Testis (tissue), 3 donors: ENCODE results near the gene EFHD1. TPM values are rescaled to one million over a fixed set of nuclear protein-coding genes. Genes with fewer than 3 reads are reported as not detected.

ENCODE experiments used
- DNase-seq: peaks from one replicate; pipeline ENCODE4 v3.0.0-alpha.2; 2019
- H3K27ac ChIP-seq, 2 donors: fragments of 200-600 bp; sonication (generic); one replicate each; pipeline ENCODE4 v1.5.1; 2019
- H3K27me3 ChIP-seq: fragments of 200-600 bp; sonication (generic); one replicate; pipeline ENCODE4 v1.5.1; 2019
- H3K36me3 ChIP-seq: fragments of 200-600 bp; sonication (generic); one replicate; pipeline ENCODE4 v1.5.1; 2017; ENCODE audit warnings: low read depth; ENCODE audit errors: missing control alignments
- H3K4me1 ChIP-seq: fragments of 200-600 bp; sonication (generic); one replicate; pipeline ENCODE4 v1.5.1; 2019
- H3K4me3 ChIP-seq, 2 donors: fragments of 200-600 bp; sonication (generic); one replicate each; pipeline ENCODE4 v1.5.1; 2017 to 2019
- H3K9me3 ChIP-seq: fragments of 200-600 bp; sonication (generic); one replicate; pipeline ENCODE4 v1.5.1; 2017
- POLR2A ChIP-seq: fragments of 450-650 bp; IDR thresholded peaks from one replicate; pipeline ENCODE4 v1.6.1; 2017; ENCODE audit warnings: antibody characterized with exemption, mild to moderate bottlenecking, moderate library complexity
- WGBS, 2 donors: methylation state at CpG; one replicate each; pipeline ENCODE4 v1.1.5; 2018; 5-methylcytosine and 5-hydroxymethylcytosine counted together
- intact Hi-C: fragments of 100-400 bp; cut with DNase I; formaldehyde crosslinking; loops from one replicate; pipeline ENCODE4 v1.15.1; 2023; ENCODE audit warnings: low total_unique reads
- polyA plus RNA-seq: library from polyadenylated mRNA; stranded (reverse); fragments of 350-450 nt; fragmentation: Illumina TruSeq; extraction: RNeasy Lipid Tissue Mini Kit (QIAGEN cat#74804); gene quantifications from one replicate; pipeline ENCODE4 v1.2.3, GENCODE V29; 2014; ENCODE audit warnings: low read depth, low replicate concordance; ENCODE audit not compliant: insufficient read depth
- total RNA-seq, 2 donors: library from RNA; depleted of rRNA; stranded (reverse); fragments of >200 nt; gene quantifications; one replicate each; pipeline ENCODE4 v1.2.3, GENCODE V29; 2016
- TF ChIP-seq, protein P1 (sequence below), 3 experiments: fragments of 450-650 bp in 2 of 3; fragments of 200-600 bp in 1 of 3; sonication (generic) in 1 of 3; IDR thresholded peaks; one replicate each; pipeline ENCODE4 v1.5.1; 2016 to 2019; ENCODE audit warnings: antibody characterized with exemption in 3 of 3, mild to moderate bottlenecking in 2 of 3, moderate library complexity in 1 of 3

EFHD1 gene
- total and polyA plus RNA-seq, 3 donors from 2014 or later: 16.5 to 51.5 (median 22.9) TPM

DNA sequence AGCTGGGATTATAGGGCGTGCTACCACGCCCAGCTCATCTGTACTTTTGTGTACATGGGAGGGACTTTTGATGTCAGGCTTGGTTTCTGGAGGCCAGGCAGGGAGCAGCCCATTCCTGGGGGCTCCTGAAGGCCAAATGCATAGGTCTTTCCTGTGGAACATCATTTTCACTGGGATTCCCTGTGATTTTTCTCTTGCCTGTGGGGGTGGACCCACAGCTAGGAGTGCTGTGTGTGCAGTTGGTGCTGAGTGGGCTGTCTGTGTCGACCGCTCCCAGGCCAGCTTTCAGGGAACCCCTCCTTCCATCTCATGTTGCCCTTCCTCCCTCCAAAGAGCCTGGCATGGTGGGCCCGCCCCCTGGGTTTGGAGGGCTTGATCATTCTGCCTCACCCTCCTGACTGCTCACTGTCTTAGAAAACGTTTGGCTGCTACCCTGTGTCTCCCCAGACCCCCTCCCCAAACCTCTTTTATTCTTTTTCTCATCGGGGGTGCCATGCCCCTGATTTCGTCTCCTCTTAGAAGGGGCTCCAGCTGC lies 10.5 kb downstream of the EFHD1 start:
- H3K36me3 ChIP-seq: no peaks in the 10 kb centered on the region
- DNase-seq: no peak
- H3K9me3 ChIP-seq: no peaks in the 10 kb centered on the region
- no peaks in the 10 kb centered on the region for H3K27me3 ChIP-seq
- no peak for TF ChIP-seq POLR2A
- TF ChIP-seq, protein P1, sequence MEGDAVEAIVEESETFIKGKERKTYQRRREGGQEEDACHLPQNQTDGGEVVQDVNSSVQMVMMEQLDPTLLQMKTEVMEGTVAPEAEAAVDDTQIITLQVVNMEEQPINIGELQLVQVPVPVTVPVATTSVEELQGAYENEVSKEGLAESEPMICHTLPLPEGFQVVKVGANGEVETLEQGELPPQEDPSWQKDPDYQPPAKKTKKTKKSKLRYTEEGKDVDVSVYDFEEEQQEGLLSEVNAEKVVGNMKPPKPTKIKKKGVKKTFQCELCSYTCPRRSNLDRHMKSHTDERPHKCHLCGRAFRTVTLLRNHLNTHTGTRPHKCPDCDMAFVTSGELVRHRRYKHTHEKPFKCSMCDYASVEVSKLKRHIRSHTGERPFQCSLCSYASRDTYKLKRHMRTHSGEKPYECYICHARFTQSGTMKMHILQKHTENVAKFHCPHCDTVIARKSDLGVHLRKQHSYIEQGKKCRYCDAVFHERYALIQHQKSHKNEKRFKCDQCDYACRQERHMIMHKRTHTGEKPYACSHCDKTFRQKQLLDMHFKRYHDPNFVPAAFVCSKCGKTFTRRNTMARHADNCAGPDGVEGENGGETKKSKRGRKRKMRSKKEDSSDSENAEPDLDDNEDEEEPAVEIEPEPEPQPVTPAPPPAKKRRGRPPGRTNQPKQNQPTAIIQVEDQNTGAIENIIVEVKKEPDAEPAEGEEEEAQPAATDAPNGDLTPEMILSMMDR (IDR thresholded peaks at IDR 0.05): no peak
- H3K27ac ChIP-seq: no peak overlapping the region
- WGBS, 2 donors: 89 to 95% methylated on average over 8 of the region's 8 CpGs
- intact Hi-C loops: no loop called here
- no peak overlapping the region for H3K4me3 ChIP-seq
- H3K4me1 ChIP-seq: no peaks in the 10 kb centered on the region

DNA sequence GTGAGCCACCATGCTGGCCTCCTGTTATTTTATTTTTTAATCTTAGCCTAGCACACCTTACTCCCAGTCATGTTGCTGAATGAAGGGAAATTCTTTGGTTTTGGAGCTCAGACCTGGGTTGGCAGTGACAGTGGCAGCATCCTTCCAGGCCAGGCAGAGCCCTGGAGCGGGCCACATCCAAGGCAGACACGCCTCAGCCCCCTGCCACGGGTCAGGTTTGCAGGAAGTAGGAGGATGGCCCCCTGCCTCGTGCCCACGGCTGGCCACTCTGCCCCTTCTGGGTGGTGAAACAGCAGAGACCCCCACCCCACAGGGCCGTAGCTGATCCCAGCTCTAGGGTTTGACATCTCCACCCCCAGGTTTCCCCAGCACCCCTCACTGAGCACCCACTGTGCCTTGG lies 11.7 kb downstream of the EFHD1 start:
- Histone ChIP-seq H3K4me3 (no peak overlapping the region), H3K4me1 (no peaks in the 10 kb centered on the region), H3K27ac (no peak overlapping the region), H3K27me3 (no peaks in the 10 kb centered on the region), H3K9me3 (no peaks in the 10 kb centered on the region), H3K36me3 (no peaks in the 10 kb centered on the region)
- 89% methylated on average over 5 to 6 of the region's 6 CpGs for WGBS, 2 donors
- TF ChIP-seq POLR2A: no peak
- TF ChIP-seq, protein P1 (IDR thresholded peaks at IDR 0.05): no peak
- intact Hi-C loops: no loop called here
- DNase-seq: no peak

DNA sequence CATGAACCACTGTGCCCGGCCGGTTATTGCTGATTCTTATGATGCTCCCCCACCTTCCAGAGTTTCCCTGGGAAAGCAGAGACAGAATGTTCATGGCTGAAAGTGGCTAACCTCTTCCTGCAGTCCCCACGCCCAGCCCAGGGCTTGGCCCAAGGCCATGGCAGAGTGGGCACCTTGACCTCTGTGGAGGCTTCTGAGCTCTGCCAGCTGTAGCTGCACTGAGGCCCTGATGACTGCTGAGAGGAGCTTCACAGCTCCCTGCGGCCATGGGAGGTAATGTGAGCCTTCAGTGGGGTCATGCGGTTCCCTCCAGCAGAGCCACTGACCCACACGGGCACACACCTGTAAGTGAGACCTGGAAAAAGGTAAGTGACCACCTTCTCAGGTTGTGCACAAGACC lies 13.3 kb downstream of the EFHD1 start:
- H3K36me3 ChIP-seq: no peaks in the 10 kb centered on the region
- H3K27me3 ChIP-seq: no peaks in the 10 kb centered on the region
- intact Hi-C loops: no loop called here
- WGBS, 2 donors: 73 to 81% methylated on average over 6 of the region's 6 CpGs
- H3K4me3 ChIP-seq: no peak overlapping the region
- H3K4me1 ChIP-seq: no peaks in the 10 kb centered on the region
- no peak for DNase-seq
- H3K9me3 ChIP-seq: no peaks in the 10 kb centered on the region
- no peak for TF ChIP-seq POLR2A
- TF ChIP-seq, protein P1 (IDR thresholded peaks at IDR 0.05): no peak
- H3K27ac ChIP-seq: no peak overlapping the region

DNA sequence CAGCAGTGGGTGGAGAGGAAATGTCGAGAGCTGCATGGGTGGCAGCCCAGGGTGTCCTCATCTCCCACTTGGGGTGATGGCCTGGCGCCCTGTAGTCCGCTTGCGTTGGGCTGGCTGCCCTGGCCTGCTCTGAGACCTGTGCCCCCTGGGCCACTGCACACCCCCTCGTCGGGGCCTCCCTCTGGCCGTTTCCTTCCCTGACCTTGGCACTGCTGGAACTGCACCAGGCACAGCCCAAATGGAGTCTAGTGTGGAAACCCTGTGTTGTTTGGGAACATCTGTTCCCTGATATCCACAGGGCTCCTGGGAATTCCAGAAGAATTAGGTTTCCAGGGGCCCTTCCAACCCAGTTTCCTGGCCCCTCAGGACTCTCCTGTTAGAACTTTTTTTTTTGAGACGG lies 13.9 kb downstream of the EFHD1 start:
- WGBS, 2 donors: 58 to 81% methylated on average over 4 to 8 of the region's 8 CpGs
- Histone ChIP-seq H3K27me3 (no peaks in the 10 kb centered on the region), H3K4me1 (no peaks in the 10 kb centered on the region), H3K9me3 (no peaks in the 10 kb centered on the region), H3K4me3 (no peak overlapping the region), H3K27ac (no peak overlapping the region), H3K36me3 (no peaks in the 10 kb centered on the region)
- intact Hi-C loops: no loop called here
- TF ChIP-seq, protein P1 (IDR thresholded peaks at IDR 0.05): no peak
- no peak for TF ChIP-seq POLR2A
- DNase-seq: no peak

DNA sequence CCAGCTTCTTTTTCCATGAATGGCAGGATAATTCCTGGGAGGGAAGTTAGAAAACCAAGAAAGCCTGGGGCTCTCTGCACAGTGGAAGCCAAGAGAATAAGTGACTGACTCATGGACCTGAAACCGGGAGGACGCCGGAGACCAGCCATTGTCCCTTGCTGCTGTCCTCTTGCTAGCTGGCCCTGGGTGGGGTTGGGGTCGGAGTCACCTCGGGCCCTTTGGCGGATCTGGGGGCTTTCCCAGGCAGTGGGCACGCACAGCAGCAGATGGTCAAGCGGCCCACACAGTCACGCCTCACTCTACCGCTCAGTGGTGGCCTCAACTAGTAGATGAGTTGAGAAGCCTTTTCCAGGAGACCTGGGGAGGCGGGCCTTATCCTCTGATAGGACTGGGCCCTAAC lies 15.6 kb downstream of the EFHD1 start:
- no peak for DNase-seq
- no peaks in the 10 kb centered on the region for H3K9me3 ChIP-seq
- H3K27ac ChIP-seq: no peak overlapping the region
- TF ChIP-seq, protein P1 (IDR thresholded peaks at IDR 0.05): no peak
- no peak for TF ChIP-seq POLR2A
- 87 to 98% methylated on average over 7 to 11 of the region's 11 CpGs for WGBS, 2 donors
- intact Hi-C loops: no loop called here
- no peak overlapping the region for H3K4me3 ChIP-seq
- H3K27me3 ChIP-seq: no peaks in the 10 kb centered on the region
- no peaks in the 10 kb centered on the region for H3K4me1 ChIP-seq
- H3K36me3 ChIP-seq: no peaks in the 10 kb centered on the region
